HG03469 (cell line): ENCODE data around the gene COL4A2.
"Not testable (repeated sequence)": the region's sequence is repeated elsewhere in the genome, so short reads cannot be mapped to it uniquely, and the experiment has no call there.

Experiments used
- ATAC-seq: cut with Tn5 transposase; IDR thresholded peaks from one replicate; pipeline ENCODE4 v1.9.1; 2021; ENCODE audit warnings: mild to moderate bottlenecking, moderate library complexity, moderate number of reproducible peaks; ENCODE audit not compliant: unreplicated experiment

Gene COL4A2

DNA sequence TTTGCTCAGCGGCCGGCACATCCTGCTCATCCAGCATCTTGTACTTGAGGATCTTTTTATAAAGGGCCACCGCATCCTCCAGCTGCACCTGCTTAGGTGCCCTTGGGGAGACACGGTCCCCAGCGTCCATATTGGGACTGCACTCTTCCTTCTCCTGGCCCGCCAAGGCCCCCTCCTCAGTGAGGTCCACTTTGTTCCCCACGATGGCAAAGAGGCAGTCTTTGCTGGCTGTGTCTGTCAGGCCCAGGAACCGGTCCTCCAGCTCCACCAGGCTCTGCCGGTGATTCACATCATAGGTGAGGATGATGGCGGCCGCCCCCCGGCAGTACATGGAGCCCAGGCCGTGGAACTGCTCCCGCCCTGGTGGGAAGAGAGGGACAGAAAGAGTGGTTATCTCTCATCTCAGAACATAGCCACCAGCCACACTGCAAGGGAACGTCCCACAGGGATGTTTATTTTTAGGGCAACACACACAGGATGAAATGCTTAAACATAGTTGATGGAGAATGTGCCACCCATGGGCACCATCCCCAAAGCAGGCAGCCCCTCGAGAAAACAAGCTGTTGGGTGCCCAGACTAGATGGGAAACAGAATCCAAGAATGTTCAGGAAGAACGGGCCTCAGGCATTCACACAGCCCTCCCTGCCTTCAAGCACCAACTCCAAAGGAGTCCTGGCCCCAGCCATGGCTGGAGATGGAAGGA, 216.9 kb downstream of the COL4A2 start:
- ATAC-seq: no peak

- ATAC-seq: no peak
Observed at GRCh38 chr13:110524541-110525257, 217.6 kb downstream of the COL4A2 start.

GRCh38 chr13:110525328-110526319, 218.5 kb downstream of the COL4A2 start:
- peak; percentile 75 for ATAC-seq

GRCh38 chr13:110528371-110528770, 221.3 kb downstream of the COL4A2 start:
- ATAC-seq: no peak

DNA sequence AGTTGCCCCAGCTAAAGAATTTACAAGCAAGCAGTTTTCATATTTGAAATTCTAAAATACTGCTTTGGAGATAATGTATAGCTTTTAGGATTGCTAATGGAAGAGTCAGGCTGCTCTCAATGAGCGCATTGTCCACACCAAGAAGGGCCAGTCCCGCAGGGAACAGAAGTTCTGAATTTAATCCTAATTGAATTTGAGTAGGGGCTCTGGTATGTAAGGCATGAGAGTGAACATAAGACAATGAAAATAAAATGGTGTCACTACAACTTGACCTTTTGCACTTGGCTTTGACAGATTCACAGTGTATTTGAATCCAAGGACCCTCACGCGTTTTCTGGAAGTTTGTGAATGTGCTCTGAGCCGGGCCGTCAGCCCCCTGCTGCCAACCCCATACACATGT, 221.8 kb downstream of the COL4A2 start:
- ATAC-seq: no peak

DNA sequence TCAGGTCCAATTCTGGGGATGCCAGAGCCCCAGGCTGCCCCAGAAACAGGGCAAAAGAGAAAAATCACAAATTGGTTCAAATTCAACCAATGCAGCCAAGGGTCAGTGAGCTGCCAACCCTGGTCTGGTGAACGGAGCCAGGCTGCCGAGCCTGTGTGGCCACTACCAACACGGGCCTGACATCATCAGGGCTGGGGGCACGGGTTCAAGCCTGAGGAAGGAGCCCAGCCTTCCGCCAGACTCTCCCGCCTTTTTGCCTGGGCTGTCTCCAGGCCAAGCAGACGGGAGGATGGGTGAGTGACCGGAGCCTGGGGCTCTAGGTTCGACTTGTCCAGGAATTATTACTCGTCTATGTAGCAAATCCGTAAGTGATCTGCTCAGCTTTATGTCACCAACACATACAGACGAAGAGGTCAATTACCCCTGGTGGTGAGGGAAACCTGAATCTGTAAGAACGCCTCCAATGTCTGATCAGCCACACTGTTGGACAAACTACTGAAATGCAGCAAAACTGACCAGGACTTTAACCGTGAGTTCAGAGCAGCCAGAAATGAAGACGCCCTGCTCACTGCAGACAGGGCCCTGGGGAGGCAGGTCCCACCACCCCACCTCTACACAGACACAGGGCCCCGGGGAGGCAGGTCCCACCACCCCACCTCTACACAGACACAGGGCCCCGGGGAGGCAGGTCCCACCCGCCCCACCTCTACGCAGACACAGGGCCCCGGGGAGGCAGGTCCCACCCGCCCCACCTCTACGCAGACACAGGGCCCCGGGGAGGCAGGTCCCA, 222.6 kb downstream of the COL4A2 start:
- ATAC-seq: no peak

- ATAC-seq: no peak
Observed at GRCh38 chr13:110531100-110531499, 224.0 kb downstream of the COL4A2 start.

DNA sequence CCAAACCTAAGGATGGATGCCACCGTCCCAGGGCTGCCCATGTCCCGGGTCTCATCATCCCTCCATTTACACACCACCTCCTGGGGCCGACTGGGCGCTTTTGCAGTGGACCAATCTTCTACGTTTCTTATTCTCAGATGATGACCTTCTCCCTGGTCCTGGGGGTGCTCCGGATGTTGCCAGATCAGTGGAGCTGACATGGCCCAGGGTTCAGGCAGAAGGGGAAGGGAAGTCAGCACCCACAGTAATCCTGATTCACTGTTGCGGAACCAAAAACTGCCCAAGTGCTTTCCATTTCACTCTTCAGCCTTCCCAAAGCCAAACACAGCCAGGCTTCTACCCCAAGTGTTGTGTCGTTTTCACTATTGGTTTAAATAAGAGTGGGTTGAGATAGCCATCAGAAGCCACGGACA, 224.6 kb downstream of the COL4A2 start:
- no peak for ATAC-seq

- not testable (repeated sequence) for ATAC-seq
Observed at GRCh38 chr13:110532258-110532657, 225.2 kb downstream of the COL4A2 start.

DNA sequence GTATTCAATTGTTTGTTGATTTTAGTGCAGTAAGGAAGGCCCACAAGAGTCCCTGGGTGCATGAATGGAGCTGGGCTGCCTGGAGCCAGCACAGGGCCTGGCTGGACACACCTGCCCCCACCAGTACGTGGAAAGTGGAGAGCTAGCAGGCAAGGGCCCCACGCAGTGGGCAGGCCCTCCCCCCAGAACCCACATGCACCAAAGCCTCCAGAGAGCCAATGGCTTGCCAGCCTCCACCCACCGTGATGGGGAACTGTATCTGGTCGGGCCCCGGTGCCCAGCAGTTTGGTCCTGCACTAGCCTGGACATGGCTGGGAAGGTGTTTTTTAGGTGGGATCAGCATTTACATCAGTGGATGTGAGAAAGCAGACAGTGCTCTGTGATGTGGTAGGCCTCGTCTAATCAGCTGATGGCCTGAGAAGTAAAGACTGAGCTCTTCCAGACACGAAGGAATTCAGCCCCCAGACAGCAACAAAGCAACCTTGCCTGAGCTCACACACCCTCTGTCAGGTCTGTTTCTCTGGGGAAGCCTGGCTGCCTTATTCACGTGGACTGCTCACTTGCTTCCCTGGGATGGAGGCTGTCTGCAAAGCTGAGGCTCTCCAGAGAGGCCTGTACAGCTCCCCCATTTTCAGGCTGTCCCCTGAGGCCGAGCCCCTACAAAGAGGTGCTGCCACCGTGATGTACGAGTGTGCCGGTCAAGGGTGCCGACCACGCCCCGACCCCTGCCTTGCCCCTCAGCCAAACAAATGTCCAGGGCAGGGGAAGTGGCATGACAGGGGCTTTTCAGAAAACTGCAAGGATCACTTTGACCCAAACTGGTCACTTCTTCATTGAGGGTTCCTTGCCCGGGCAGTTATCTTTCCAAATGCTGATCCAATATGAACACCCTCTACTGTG, 226.9 kb downstream of the COL4A2 start:
- ATAC-seq: no peak

DNA sequence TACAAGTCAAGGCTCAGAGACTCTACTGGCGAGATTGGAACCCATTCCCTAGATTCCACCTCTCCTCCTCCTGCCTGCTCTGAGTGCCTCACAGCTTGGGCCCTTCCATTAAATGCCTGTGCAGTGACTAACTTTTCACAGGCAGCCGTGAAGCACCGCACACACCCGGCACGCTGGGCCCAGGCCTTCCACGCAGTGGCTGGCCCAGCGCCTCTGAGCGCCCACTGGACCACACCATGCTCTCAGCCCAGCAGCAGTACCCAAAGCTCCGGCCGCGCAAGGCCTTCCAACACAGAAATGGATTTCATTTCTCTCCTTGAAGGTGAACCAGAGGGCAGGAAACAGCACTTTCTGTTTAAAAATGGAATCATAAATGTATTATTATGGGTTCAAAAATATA, 228.4 kb downstream of the COL4A2 start:
- ATAC-seq: no peak

DNA sequence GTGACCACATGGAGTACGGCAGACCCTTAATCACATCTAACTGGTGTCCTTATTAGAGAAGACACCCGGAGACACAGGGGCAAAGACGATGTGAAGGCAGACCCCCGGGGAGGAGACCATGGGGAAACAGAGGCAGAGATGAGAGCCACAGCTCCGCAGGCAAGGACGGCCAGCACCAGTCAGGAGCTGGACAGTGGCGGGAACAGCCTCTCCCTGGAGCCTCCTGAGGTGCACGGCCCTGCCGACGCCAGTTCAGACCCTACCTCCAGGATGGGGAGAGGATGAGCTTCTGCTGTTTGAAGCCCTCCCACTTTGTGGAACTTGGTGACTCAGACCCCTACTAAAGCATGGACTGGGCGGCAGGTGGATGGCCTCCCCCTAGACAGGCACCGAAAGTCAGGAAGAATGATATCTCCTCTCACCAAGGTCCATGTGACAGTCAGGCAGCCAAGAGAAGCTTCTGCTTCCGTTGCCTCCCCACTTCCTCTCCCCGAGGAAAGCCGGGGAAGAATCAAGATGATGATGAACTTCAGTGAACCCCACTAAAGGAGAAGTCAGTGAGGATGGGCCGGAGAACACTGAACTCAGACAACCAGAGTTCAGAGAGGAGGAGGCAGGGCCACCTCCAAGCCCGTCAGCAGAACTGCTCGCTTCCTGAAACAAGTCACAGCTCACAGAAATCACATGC, 229.1 kb downstream of the COL4A2 start:
- no peak for ATAC-seq

- ATAC-seq: no peak
Observed at GRCh38 chr13:110538632-110539031, 231.5 kb downstream of the COL4A2 start.

GRCh38 chr13:110539894-110540293, 232.8 kb downstream of the COL4A2 start:
- ATAC-seq: no peak

GRCh38 chr13:110540871-110541525, 233.9 kb downstream of the COL4A2 start:
- no peak for ATAC-seq

DNA sequence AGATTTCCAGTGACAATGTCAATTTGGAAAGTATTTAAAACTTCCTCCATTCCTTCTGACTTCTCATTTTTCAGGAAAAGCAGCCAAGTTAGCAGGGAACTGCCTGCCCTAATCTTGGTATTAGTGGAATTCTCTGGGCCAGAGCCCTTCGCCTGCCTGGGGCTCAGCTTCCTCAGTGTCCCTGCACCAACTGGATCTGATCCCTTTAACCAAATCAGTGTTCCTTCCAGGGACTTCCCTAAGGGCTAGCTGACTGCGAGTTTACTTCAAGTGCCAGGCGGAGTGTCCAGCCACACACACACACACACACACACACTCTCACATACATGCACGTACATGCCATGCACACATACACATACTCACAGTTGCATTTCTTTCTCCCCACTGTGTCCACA, 234.4 kb downstream of the COL4A2 start:
- ATAC-seq: no peak

GRCh38 chr13:110542169-110542796, 235.2 kb downstream of the COL4A2 start:
- no peak for ATAC-seq

- no peak for ATAC-seq
Observed at GRCh38 chr13:110546378-110546777, 239.3 kb downstream of the COL4A2 start.
